Measurements from ENCODE around the gene LRRC4C.

The LRRC4C gene

DNA sequence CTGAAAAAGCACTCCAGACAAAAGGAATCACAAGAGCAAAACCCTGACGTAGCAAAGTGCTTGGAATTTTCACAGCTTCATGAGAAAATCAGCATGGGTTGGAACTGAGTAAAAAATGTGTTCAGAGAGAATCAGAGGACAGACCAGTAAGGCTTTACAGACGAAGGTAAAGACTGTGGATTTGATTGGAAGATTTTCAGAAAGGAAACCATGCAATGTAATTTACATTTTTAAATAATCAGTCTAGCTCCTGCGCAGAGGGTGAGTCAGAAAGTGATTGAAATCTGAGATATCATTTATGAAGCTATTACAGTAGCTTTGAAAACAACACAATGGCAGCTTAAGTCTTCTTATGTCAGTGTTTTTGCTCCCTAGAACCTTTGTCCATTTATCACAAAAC lies 1122.3 kb downstream of the LRRC4C start:
- in situ Hi-C loops (cut with HindIII; ENCODE audit: low pct_unique_long_range_greater_than_20kb, low sequenced_read_pairs), result no loop called here
- no peak for TF ChIP-seq JUND (IDR thresholded peaks at IDR 0.05; ENCODE audit: low read depth)
- no peak for DNase-seq (ENCODE audit: low read depth in 1 of 2, low spot score in 1 of 2)

DNA sequence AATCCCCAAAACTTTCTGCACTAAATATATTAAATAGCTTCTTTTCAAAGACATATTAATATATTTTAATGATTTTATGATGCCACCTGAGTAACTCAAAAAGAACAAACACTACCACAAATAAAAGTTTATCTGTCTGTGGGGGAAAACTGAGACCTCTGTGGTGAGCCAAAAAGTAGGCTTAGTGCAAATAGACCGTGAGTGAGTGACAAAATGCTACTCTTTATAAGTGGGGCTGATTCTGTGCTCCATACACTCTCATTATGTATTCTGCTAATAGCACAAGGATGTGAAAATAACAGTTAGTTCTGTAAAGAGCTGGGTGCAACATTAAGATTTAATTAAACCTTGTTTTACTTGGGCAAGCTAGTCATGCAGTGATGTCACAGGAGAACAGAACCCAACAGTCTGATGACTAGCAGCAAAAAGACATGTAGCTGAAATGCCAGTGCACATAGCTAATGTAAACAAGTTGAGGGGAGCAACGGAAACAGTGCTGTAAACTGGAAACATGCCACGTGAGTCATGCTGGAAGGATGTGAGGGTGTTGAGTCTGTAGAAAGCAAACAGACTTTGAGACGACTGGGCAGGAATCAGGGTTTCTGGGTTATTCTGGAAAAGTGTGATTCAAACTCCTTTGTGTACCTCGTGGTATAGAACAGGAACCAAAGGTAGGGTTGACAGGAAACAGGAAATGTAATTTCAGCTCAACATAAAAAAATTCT lies 1130.4 kb downstream of the LRRC4C start:
- peak; percentile 54 to 96 for DNase-seq (ENCODE audit: low read depth in 1 of 2, low spot score in 1 of 2)
- in situ Hi-C loops (cut with HindIII; ENCODE audit: low pct_unique_long_range_greater_than_20kb, low sequenced_read_pairs), result no loop called here
- peak; percentile 98 for TF ChIP-seq JUND (IDR thresholded peaks at IDR 0.05; ENCODE audit: low read depth)

DNA sequence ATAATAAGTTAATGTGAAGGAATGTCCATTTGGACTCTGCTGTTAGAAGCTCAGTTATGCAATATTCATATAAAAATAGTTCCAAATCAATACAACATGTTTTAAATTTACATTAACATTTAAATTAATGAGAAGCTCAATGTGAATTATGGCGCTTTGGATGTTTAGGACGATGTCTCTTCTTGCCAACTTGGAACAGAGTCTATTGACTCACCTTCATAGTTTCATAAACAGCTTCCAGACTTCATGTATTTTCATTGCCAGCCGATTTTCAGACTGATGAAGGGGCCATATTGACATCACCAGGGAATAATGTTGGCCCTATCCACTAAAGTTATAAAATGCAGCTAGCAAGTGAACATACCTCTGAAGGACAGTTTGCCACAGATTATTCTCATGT lies 1136.2 kb downstream of the LRRC4C start:
- TF ChIP-seq JUND (IDR thresholded peaks at IDR 0.05; ENCODE audit: low read depth), result no peak
- in situ Hi-C loops (cut with HindIII; ENCODE audit: low pct_unique_long_range_greater_than_20kb, low sequenced_read_pairs), result no loop called here
- no peak for DNase-seq (ENCODE audit: low read depth in 1 of 2, low spot score in 1 of 2)

DNA sequence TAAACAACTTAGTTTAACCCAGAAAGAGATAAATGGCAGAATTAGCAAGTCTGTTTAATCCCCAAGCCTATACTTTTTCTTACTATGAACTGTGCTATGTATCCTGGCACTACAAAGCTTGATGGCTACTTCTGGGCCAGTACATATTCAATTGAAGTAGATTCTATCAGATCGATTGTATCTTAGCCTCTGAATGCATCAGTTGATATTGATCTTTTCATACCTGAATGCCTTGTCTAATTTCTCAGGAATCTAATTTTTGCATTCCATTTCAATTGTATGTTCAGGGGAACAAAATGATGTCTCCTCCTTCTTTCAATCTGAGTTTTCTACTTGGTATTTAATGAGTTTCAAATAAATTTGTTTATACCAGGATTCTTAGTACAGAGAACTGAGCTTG lies 1137.9 kb downstream of the LRRC4C start:
- in situ Hi-C loops (cut with HindIII; ENCODE audit: low pct_unique_long_range_greater_than_20kb, low sequenced_read_pairs), result no loop called here
- peak; percentile 92 for TF ChIP-seq JUND (IDR thresholded peaks at IDR 0.05; ENCODE audit: low read depth)
- no peak for DNase-seq (ENCODE audit: low read depth in 1 of 2, low spot score in 1 of 2)

DNA sequence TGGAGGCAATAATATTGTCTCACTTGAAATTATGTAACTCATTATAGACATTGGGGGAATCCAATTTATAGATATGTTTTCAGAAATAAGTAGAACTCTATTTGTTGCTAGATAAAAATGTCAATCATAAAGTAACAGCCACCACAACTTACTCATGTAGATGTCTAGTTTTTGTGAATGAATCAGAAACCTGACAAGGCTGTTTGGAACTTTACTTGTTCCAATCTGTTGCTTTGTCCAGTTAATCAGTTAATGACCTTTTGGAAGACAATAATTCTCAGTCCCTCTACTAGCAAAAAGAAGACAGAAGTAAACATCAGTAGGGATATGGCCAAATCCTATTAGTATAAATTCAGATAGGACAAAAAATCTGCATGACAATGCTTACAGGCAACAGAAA lies 1143.3 kb downstream of the LRRC4C start:
- no peak for DNase-seq (ENCODE audit: low read depth in 1 of 2, low spot score in 1 of 2)
- no peak for TF ChIP-seq JUND (IDR thresholded peaks at IDR 0.05; ENCODE audit: low read depth)
- in situ Hi-C loops (cut with HindIII; ENCODE audit: low pct_unique_long_range_greater_than_20kb, low sequenced_read_pairs), result no loop called here

DNA sequence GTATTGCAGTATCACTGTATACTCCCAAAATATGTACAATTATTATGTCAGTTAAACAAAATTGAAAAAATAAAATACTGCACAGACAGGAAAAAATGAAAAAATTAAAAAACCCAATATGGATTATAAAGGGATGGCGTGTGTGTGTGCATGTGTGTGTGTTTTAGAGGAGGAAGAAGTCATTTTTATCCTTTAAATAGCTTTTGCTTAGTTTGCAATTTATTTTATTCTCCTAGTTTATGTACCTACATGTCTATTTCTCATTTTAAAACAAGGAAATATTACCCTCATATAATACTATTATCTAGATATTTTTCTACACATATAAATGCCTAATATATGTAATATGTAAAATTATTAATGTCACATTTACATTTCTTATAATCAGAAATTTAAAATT lies 1144.3 kb downstream of the LRRC4C start:
- TF ChIP-seq JUND (IDR thresholded peaks at IDR 0.05; ENCODE audit: low read depth), result no peak
- DNase-seq (ENCODE audit: low read depth in 1 of 2, low spot score in 1 of 2), result no peak
- in situ Hi-C loops (cut with HindIII; ENCODE audit: low pct_unique_long_range_greater_than_20kb, low sequenced_read_pairs), result no loop called here

DNA sequence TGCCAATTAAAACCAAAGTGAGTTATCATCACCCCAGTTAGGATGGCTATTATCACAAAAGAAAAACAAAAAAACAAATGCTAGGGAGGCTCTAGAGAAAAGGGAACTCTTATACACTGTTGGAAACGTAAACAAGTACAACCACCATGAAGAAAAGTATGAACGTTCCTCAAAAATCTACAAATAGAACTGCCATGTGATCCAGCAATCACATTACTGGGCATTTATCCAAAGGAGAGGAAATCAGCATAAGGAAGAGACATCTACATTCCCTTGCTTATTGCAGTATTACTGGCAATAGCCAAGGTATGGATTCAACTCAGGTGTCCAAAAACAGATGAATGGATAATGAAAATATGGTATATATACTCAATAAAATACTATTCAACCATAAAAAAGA lies 1145.1 kb downstream of the LRRC4C start:
- no peak for DNase-seq (ENCODE audit: low read depth in 1 of 2, low spot score in 1 of 2)
- TF ChIP-seq JUND (IDR thresholded peaks at IDR 0.05; ENCODE audit: low read depth), result no peak
- in situ Hi-C loops (cut with HindIII; ENCODE audit: low pct_unique_long_range_greater_than_20kb, low sequenced_read_pairs), result no loop called here

DNA sequence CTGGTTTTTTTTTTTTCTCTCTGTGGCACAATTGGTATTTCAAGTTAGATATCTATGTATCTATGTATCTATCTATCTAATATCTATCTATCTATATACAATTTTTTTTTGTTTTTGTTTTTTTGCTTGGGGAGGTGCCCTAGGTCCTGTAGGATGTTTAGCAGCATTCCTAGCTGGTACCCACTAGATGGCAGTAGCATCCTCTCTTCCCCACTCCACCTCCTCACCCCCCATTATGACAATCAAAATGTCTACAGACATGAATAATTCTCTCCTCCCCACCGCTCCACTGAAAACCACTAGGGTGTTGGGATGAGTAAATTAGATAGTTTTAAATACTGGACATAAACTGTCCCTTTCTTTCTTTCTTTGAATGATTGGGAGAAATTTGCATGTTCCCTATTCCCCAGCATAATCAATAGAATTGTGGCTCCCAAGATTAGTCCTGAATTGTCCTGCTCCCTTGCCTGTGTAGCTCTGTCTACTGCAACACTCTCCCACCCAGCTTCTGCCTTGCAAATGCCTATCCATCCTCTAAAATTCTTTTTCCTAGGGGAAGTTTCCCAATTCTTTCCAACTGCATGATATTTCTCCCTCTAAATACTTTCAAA lies 1152.4 kb downstream of the LRRC4C start:
- TF ChIP-seq JUND (IDR thresholded peaks at IDR 0.05; ENCODE audit: low read depth), result no peak
- peak; percentile 50 to 76 for DNase-seq (ENCODE audit: low read depth in 1 of 2, low spot score in 1 of 2)
- in situ Hi-C loops (cut with HindIII; ENCODE audit: low pct_unique_long_range_greater_than_20kb, low sequenced_read_pairs), result no loop called here

DNA sequence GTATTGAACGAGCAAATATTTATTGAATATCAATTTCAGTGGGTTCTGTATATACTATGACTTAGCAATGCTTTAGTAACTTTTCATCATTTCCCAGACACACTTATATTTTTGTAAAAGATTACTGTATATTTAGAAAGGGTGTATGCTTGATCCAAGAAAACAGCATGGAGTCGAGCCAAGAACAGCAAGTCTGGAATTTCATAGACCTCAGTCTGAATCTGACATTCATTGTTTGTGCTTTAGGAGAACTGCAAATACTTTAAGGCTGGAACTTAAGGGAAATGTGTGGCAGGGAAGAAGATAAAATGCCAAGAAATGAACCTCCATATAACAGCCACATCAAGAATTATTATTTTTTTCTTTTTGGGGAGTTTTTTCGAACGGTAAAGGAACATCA lies 1156.8 kb downstream of the LRRC4C start:
- in situ Hi-C loops (cut with HindIII; ENCODE audit: low pct_unique_long_range_greater_than_20kb, low sequenced_read_pairs), result no loop called here
- no peak for DNase-seq (ENCODE audit: low read depth in 1 of 2, low spot score in 1 of 2)
- no peak for TF ChIP-seq JUND (IDR thresholded peaks at IDR 0.05; ENCODE audit: low read depth)

DNA sequence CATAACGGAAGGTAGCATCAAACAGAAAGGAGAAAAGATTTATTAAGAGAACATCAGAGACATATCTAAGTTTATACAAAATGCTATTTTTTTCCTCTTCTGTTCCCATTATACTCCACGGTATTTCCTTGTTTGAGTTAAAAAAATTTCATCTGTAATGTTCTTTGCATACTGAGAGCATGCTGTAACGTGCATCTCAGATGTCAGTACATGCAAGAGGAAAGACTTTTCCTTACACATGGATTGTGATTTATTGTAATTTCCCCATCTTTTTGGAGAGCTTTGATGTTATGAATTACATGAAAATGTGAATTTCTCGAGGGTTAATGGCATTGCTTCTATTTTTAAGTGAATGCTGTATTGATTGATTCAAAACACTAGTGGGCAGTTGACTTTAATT lies 1164.0 kb downstream of the LRRC4C start:
- DNase-seq (ENCODE audit: low read depth in 1 of 2, low spot score in 1 of 2), result no peak
- no peak for TF ChIP-seq JUND (IDR thresholded peaks at IDR 0.05; ENCODE audit: low read depth)
- in situ Hi-C loops (cut with HindIII; ENCODE audit: low pct_unique_long_range_greater_than_20kb, low sequenced_read_pairs), result no loop called here

DNA sequence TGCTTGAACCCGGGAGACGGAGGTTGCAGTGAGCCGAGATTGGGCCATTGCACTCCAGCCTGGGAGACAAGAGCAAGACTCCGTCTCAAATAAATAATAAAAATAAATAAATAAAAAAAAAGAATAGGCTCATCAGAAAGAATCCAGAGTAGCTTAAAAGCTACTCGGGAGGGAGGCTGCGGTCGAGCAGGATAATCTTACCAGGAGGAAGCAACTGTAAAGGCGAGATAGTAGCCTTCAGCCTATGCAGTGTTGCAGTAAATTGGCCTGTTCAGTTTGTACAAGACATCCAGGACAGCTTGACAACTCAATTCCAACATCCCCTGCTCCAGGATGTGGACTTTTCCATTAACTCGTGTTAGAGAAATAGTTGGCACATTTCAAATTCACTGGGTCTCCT lies 1164.7 kb downstream of the LRRC4C start:
- in situ Hi-C loops (cut with HindIII; ENCODE audit: low pct_unique_long_range_greater_than_20kb, low sequenced_read_pairs), result no loop called here
- no peak for DNase-seq (ENCODE audit: low read depth in 1 of 2, low spot score in 1 of 2)
- no peak for TF ChIP-seq JUND (IDR thresholded peaks at IDR 0.05; ENCODE audit: low read depth)

DNA sequence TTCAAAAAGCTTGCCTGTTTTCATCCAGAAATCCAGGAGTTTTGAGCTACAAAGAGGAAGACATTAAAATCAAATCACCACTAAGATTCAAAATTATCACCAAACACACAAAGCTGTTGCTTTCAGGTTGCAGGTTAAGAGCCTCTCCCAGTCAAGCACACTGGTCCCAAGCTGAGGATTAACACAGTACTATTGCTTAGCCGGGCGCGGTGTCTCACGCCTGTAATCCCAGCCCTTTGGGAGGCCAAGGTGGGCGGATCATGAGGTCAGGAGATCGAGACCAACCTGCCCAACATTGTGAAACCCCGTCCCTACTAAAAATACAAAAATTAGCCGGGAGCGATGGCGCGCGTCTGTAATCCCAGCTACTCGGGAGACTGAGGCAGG lies 1165.1 kb downstream of the LRRC4C start:
- no peak for DNase-seq (ENCODE audit: low read depth in 1 of 2, low spot score in 1 of 2)
- TF ChIP-seq JUND (IDR thresholded peaks at IDR 0.05; ENCODE audit: low read depth), result no peak
- in situ Hi-C loops (cut with HindIII; ENCODE audit: low pct_unique_long_range_greater_than_20kb, low sequenced_read_pairs), result no loop called here

DNA sequence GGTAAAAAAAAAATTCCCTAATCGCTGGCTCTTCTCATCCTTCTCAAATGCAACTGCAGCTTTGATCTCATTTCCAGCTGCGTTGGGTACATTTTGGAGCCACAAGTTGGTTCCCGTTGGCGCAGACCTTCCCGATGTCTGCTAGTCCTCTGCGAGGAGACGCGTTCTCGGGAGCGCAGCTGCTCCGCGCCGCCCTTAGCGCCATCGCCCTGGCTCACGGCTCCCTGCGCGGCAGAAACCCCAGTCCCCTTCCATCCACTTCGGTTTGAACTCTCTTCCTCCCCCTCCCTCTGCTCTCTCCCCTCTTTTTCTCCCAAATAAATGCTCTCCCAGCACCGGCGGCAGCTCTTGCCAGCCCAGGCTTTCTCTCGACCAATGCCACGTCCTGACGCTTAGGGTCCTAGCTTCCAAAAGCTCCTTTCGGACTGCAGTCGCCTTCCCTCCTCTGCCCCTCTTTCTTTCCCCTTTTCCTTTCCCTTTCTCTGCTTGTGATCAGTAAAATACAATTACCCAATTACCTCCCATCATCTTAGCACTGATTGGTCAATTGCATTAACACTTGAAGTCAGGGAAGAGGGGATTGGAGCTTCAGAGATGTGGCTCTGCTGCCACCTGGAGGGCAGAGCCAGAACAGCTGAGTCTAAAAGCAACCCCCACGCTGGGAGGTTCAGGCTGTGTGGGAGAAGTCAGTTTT lies 1165.7 kb downstream of the LRRC4C start:
- in situ Hi-C loops (cut with HindIII; ENCODE audit: low pct_unique_long_range_greater_than_20kb, low sequenced_read_pairs), result no loop called here
- no peak for TF ChIP-seq JUND (IDR thresholded peaks at IDR 0.05; ENCODE audit: low read depth)
- peak; percentile 86 to 90 for DNase-seq (ENCODE audit: low read depth in 1 of 2, low spot score in 1 of 2)

Data from T47D (cell line).